Trophoblast cell (in vitro differentiated cells and primary cell): Measurements from ENCODE around the gene CXXC5.

Source experiments
- DNase-seq, 2 donors: peaks; one replicate each; pipeline ENCODE4 v3.0.0-alpha.2; 2016
- H2AFZ ChIP-seq: 2 replicates; pipeline ENCODE4 v1.6.1; 2013; ENCODE audit warnings: low read length, moderate library complexity, mild to moderate bottlenecking; ENCODE audit not compliant: insufficient read depth, poor library complexity
- H2AK5ac ChIP-seq: 2 replicates; pipeline ENCODE4 v1.6.1; 2013; ENCODE audit warnings: mild to moderate bottlenecking, low read length
- H2BK120ac ChIP-seq: 2 replicates; pipeline ENCODE4 v1.6.1; 2013; ENCODE audit warnings: low read length, mild to moderate bottlenecking, moderate library complexity; ENCODE audit not compliant: insufficient read depth, poor library complexity
- H2BK12ac ChIP-seq: 2 replicates; pipeline ENCODE4 v1.6.1; 2013; ENCODE audit warnings: mild to moderate bottlenecking, low read length, moderate library complexity
- H2BK5ac ChIP-seq: 2 replicates; pipeline ENCODE4 v1.6.1; 2013; ENCODE audit warnings: low read length, low read depth, moderate library complexity, mild to moderate bottlenecking; ENCODE audit not compliant: poor library complexity
- H3K14ac ChIP-seq: 2 replicates; pipeline ENCODE4 v1.6.1; 2013; ENCODE audit warnings: mild to moderate bottlenecking, low read length
- H3K18ac ChIP-seq: 2 replicates; pipeline ENCODE4 v1.6.1; 2013; ENCODE audit warnings: mild to moderate bottlenecking, low read length
- H3K23ac ChIP-seq: 2 replicates; pipeline ENCODE4 v1.6.1; 2013; ENCODE audit warnings: low read length
- H3K27ac ChIP-seq: 2 replicates; pipeline ENCODE4 v1.5.1; 2013; ENCODE audit warnings: low read depth, mild to moderate bottlenecking, inconsistent platforms, low read length, moderate library complexity
- H3K27me3 ChIP-seq: 2 replicates; pipeline ENCODE4 v1.6.1; 2013; ENCODE audit warnings: inconsistent platforms, mild to moderate bottlenecking, low read length, moderate library complexity; ENCODE audit not compliant: insufficient read depth
- H3K36me3 ChIP-seq, 2 experiments: 1 replicate in 1 of 2; 2 replicates in 1 of 2; pipeline ENCODE4 v1.6.1; 2013; ENCODE audit warnings: low read length in 2 of 2, mild to moderate bottlenecking in 2 of 2, moderate library complexity in 1 of 2; ENCODE audit not compliant: insufficient read depth in 2 of 2, control insufficient read depth in 1 of 2
- H3K4ac ChIP-seq: 2 replicates; pipeline ENCODE4 v1.6.1; 2013; ENCODE audit warnings: low read depth, mild to moderate bottlenecking, low read length, moderate library complexity
- H3K4me1 ChIP-seq, 2 experiments: 1 replicate in 1 of 2; 2 replicates in 1 of 2; pipeline ENCODE4 v1.6.1; 2013; ENCODE audit warnings: low read length in 2 of 2, mild to moderate bottlenecking in 2 of 2, moderate library complexity in 1 of 2; ENCODE audit not compliant: insufficient read depth in 2 of 2, control insufficient read depth in 1 of 2
- H3K4me2 ChIP-seq: 2 replicates; pipeline ENCODE4 v1.6.1; 2013; ENCODE audit warnings: inconsistent platforms, mild to moderate bottlenecking, low read length, moderate library complexity
- H3K4me3 ChIP-seq: 2 replicates; pipeline ENCODE4 v1.5.1; 2013; ENCODE audit warnings: mild to moderate bottlenecking, low read depth, low read length, inconsistent platforms
- H3K79me1 ChIP-seq: one replicate; pipeline ENCODE4 v1.6.1; 2013; ENCODE audit warnings: low read length
- H3K79me2 ChIP-seq: 2 replicates; pipeline ENCODE4 v1.6.1; 2013; ENCODE audit warnings: low read length, mild to moderate bottlenecking; ENCODE audit not compliant: control insufficient read depth, insufficient read depth, poor library complexity
- H3K9ac ChIP-seq: 2 replicates; pipeline ENCODE4 v1.6.1; 2013; ENCODE audit warnings: mild to moderate bottlenecking, low read length
- H3K9me3 ChIP-seq: 2 replicates; pipeline ENCODE4 v1.6.1; 2013; ENCODE audit warnings: low read depth, mild to moderate bottlenecking, control low read depth, inconsistent platforms, low read length; ENCODE audit not compliant: insufficient read depth
- H4K12ac ChIP-seq: 2 replicates; pipeline ENCODE4 v1.6.1; 2013; ENCODE audit warnings: low read depth, mild to moderate bottlenecking, low read length, moderate library complexity
- H4K8ac ChIP-seq: 2 replicates; pipeline ENCODE4 v1.6.1; 2013; ENCODE audit warnings: low read depth, mild to moderate bottlenecking, low read length, moderate library complexity
- H4K91ac ChIP-seq: one replicate; pipeline ENCODE4 v1.6.1; 2013; ENCODE audit warnings: low read depth, mild to moderate bottlenecking, low read length, moderate library complexity
- WGBS: extraction: QIAGEN DNeasy Blood & Tissue Kit; methylation state at CpG from one replicate; pipeline ENCODE4 v1.1.7; 2013; ENCODE audit warnings: missing lambda C conversion rate; ENCODE audit not compliant: insufficient read length, insufficient coverage; ENCODE audit errors: extremely low coverage; 5-methylcytosine and 5-hydroxymethylcytosine counted together

CXXC5 gene

DNA sequence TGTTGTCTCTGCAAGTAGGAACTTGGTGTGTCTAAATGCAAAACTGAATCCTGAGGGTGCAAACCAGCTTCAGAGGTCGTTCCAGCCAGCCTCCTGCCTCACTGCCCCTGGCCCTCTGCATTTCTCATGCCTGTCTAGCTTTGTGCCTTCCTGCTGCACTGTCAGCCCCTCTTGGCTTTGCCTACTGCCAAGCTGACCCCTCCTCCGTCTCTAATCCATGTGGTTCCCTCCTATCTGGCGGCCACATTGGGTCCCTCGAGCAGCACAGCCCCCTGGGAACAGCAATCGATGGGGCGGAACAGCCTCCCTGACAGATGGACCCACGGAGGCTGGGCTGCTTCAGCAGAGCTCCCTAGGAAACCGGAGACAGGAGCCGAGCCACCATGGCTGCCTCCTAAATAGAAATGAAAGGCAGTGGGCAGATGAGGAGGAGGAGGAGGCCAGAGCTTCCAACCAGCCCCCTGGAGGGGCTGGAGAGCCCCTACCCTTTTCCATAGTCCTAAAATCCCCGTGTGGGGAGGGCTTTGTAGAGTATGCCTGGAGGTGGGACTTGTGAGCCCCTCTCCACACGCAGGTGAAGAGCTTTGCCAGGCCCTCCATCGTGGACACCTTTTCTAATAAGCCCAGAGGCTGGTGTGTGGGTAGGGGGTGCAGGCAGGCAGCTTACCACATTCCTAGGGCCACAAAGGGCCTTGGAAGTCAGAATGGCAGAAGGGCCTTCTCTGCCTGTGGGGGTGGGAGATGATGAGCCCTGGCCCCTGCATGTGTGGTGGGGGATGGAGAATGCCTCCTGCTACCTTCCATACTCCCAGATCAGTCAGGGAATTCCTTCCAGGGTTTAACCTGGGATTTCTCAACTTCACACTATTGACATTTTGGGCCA, 9.2 kb upstream of the CXXC5 start:
- WGBS: no CpG with 5 or more reads among the region's 12 CpGs
- H3K4me2 ChIP-seq: peak overlapping the region; percentile 78
- peak overlapping the region; percentile 96 for H3K27ac ChIP-seq

DNA sequence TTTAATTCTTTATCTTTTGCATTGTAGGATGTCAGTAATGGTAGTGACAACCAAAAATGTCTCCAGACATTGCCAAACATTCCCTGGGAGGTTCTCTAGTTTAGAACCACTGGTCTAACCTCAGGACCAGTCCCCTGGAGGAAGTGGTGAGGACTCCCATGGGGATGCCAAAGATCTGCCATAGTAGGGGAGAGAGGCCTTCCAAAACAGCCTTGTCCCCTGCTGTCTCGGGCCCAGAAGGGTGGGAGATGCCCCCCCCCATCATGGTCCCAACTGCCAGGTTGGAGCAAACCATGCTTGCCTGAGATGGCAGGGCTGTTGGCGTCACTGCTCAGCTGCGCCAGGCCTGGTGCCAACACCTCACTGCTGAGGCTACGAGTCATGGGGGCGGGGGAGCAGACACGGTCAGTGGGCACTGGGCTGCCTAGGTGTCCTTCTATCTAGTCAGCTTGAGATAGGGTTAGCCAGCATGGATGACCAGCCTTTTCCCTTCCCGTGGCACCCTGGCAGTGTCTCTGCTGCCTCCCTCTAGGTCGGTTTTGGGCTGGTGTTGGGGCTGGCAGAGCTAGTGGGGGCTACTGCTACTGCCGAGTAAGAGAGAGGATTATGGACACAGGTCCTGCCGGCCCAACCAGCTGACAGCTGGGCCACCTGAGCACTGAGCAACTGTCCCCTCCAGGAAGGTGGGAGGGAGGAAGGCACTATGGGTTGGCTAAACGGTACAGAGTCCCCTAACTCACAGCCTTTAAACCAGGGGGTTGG, 8.3 kb upstream of the CXXC5 start:
- Histone ChIP-seq H3K79me1 (peaks cover 45% of the 10 kb centered on the region), H3K27ac (no peak overlapping the region), H4K12ac (no peak overlapping the region), H3K4me1 (peaks cover 58 to 74% of the 10 kb centered on the region in 2 experiments), H3K18ac (peak overlapping the region; percentile 66), H3K4me2 (no peak overlapping the region), H3K36me3 (peaks cover 0 to 4% of the 10 kb centered on the region in 2 experiments), H4K8ac (no peak overlapping the region), H3K14ac (no peak overlapping the region), H3K9ac (no peak overlapping the region), H3K4ac (no peak overlapping the region), H3K9me3 (no peaks in the 10 kb centered on the region), H3K4me3 (no peak overlapping the region), H3K23ac (no peak overlapping the region), H2BK5ac (no peak overlapping the region), H3K27me3 (no peaks in the 10 kb centered on the region), H2BK120ac (no peak overlapping the region), H2AFZ (no peak overlapping the region), H2AK5ac (peak overlapping the region; percentile 38), H4K91ac (peak overlapping the region; percentile 64), H3K79me2 (peaks cover 11% of the 10 kb centered on the region), H2BK12ac (peak overlapping the region; percentile 51)
- no CpG with 5 or more reads among the region's 11 CpGs for WGBS
- no peak for DNase-seq

More for the DNA sequence above, 9.2 kb upstream of the CXXC5 start:
- Histone ChIP-seq H2BK5ac (peak overlapping the region; percentile 84), H4K12ac (peak overlapping the region; percentile 14), H4K91ac (peak overlapping the region; percentile 96), H2AFZ (peak overlapping the region; percentile 19), H3K79me2 (peaks cover 11% of the 10 kb centered on the region), H3K23ac (no peak overlapping the region), H3K9me3 (no peaks in the 10 kb centered on the region), H3K18ac (peak overlapping the region; percentile 70), H3K79me1 (peaks cover 43% of the 10 kb centered on the region), H3K4me3 (no peak overlapping the region), H4K8ac (peak overlapping the region; percentile 84), H2BK12ac (peak overlapping the region; percentile 67), H3K14ac (peak overlapping the region; percentile 82), H3K36me3 (peaks cover 0 to 4% of the 10 kb centered on the region in 2 experiments), H3K27me3 (no peaks in the 10 kb centered on the region), H2BK120ac (peak overlapping the region; percentile 70), H3K4ac (peak overlapping the region; percentile 70), H3K4me1 (peaks cover 59 to 76% of the 10 kb centered on the region in 2 experiments), H3K9ac (no peak overlapping the region), H2AK5ac (peak overlapping the region; percentile 93)
- no peak for DNase-seq

GRCh38 chr5:139640421-139641115, 7.6 kb upstream of the CXXC5 start:
- no peak overlapping the region for H3K9ac ChIP-seq
- peaks cover 11% of the 10 kb centered on the region for H3K79me2 ChIP-seq
- peak overlapping the region; percentile 11 for H2BK120ac ChIP-seq
- peak overlapping the region; percentile 33 for H3K14ac ChIP-seq
- H3K79me1 ChIP-seq: peaks cover 43% of the 10 kb centered on the region
- H3K18ac ChIP-seq: peak overlapping the region; percentile 43
- no peak overlapping the region for H3K4ac ChIP-seq
- no peaks in the 10 kb centered on the region for H3K9me3 ChIP-seq
- no peak overlapping the region for H3K23ac ChIP-seq
- H4K12ac ChIP-seq: no peak overlapping the region
- H3K4me1 ChIP-seq: peaks cover 57 to 75% of the 10 kb centered on the region in 2 experiments
- DNase-seq: no peak
- H2BK12ac ChIP-seq: peak overlapping the region; percentile 84
- H2AFZ ChIP-seq: no peak overlapping the region
- peak overlapping the region; percentile 32 for H2AK5ac ChIP-seq
- no CpG with 5 or more reads among the region's 13 CpGs for WGBS
- no peaks in the 10 kb centered on the region for H3K36me3 ChIP-seq
- no peak overlapping the region for H3K27ac ChIP-seq
- H3K27me3 ChIP-seq: no peaks in the 10 kb centered on the region
- no peak overlapping the region for H2BK5ac ChIP-seq
- peak overlapping the region; percentile 65 for H4K91ac ChIP-seq
- peak overlapping the region; percentile 12 for H4K8ac ChIP-seq
- H3K4me3 ChIP-seq: no peak overlapping the region
- no peak overlapping the region for H3K4me2 ChIP-seq
